HEK293T (cell line): ENCODE measurements around the gene KPNA2.

Experiments
- FOXA1 ChIP-seq: fragments of 450-650 bp; IDR thresholded peaks from 2 replicates; pipeline ENCODE4 v1.6.1; 2016; ENCODE audit warnings: mild to moderate bottlenecking
- FOXK2 ChIP-seq: fragments of 450-650 bp; IDR thresholded peaks from 2 replicates; pipeline ENCODE4 v1.6.1; 2016; ENCODE audit warnings: mild to moderate bottlenecking
- FOXM1 ChIP-seq: fragments of 450-650 bp; IDR thresholded peaks from 2 replicates; pipeline ENCODE4 v1.6.1; 2017; ENCODE audit warnings: mild to moderate bottlenecking, borderline replicate concordance
- HDGF ChIP-seq: fragments of 450-650 bp; IDR thresholded peaks from 2 replicates; pipeline ENCODE4 v1.6.1; 2017; ENCODE audit warnings: antibody characterized with exemption, borderline replicate concordance
- L3MBTL2 ChIP-seq: fragments of 450-650 bp; conservative IDR thresholded peaks from 2 replicates; pipeline ENCODE4 v1.6.1; 2016; ENCODE audit warnings: mild to moderate bottlenecking
- PKNOX1 ChIP-seq: fragments of 450-650 bp; IDR thresholded peaks from 2 replicates; pipeline ENCODE4 v1.6.1; 2016
- SP1 ChIP-seq: fragments of 450-650 bp; IDR thresholded peaks from 2 replicates; pipeline ENCODE4 v1.6.1; 2017
- TARDBP ChIP-seq: fragments of 450-650 bp; IDR thresholded peaks from 2 replicates; pipeline ENCODE4 v1.6.1; 2016

- TF ChIP-seq SP1, result no peak
- no peak for TF ChIP-seq TARDBP
- TF ChIP-seq FOXM1, result no peak
- no peak for TF ChIP-seq HDGF
- TF ChIP-seq L3MBTL2, result no peak
- TF ChIP-seq FOXK2, result no peak
- no peak for TF ChIP-seq PKNOX1
- TF ChIP-seq FOXA1, result no peak
These were observed 37.1 kb upstream of the KPNA2 start for GRCh38 chr17:67998466-67998865.
